GM21825 (cell line): ENCODE measurements around the gene MS4A10.

Source experiments
- ATAC-seq: cut with Tn5 transposase; IDR thresholded peaks from one replicate; pipeline ENCODE4 v1.9.1; 2021; ENCODE audit warnings: mild to moderate bottlenecking, moderate library complexity; ENCODE audit not compliant: unreplicated experiment

Gene MS4A10

DNA sequence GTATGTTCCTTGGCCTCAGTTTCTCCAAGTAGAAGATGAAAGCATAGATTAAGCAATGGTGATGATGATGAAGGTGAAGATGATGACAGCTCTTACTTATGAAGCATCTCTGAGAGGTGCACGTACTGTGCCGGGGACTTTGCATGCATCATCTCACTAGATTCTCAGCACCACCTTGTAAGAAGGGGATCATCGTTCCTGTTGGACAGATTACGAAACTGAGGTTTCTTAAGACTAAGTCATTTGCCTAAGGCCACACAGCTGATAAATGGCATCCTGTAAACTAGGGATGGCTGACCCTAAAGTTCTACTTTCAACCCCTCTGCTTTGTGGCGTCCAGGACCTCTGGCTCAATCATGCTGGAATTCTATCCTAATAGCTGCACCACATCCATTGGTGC, 19.8 kb upstream of the MS4A10 start:
- peak; percentile 19 for ATAC-seq

- ATAC-seq: no peak
Measured at GRCh38 chr11:60766547-60766946, 18.6 kb upstream of the MS4A10 start.

GRCh38 chr11:60767388-60767811, 17.7 kb upstream of the MS4A10 start:
- no peak for ATAC-seq

- no peak for ATAC-seq
Measured at GRCh38 chr11:60768202-60768601, 16.9 kb upstream of the MS4A10 start.

DNA sequence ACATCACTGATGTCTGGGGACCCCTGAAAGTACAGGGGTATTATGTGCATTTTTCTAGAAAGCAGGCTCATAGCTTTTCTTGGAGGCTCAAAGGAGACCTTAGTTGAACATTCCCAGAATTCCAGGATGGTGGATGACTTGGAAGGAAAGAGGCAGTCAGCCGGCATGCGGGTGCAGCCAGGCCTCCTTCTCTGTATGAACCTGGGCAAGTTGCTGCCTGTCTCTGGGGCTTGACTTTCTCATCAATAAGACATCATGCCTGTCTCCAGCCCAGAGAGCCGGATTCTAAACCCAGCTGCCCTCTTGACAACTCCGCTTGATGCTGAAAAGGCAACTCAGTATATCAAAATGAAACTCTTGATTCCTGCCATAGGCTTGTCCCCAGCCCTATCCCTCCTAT, 15.9 kb upstream of the MS4A10 start:
- no peak for ATAC-seq

- ATAC-seq: no peak
Measured at GRCh38 chr11:60769811-60770210, 15.3 kb upstream of the MS4A10 start.

GRCh38 chr11:60771146-60771545, 14.0 kb upstream of the MS4A10 start:
- no peak for ATAC-seq

- ATAC-seq: no peak
Measured at GRCh38 chr11:60771879-60772525, 13.1 kb upstream of the MS4A10 start.

- ATAC-seq: no peak
Measured at GRCh38 chr11:60772666-60773065, 12.5 kb upstream of the MS4A10 start.

- no peak for ATAC-seq
Measured at GRCh38 chr11:60774726-60775125, 10.4 kb upstream of the MS4A10 start.

DNA sequence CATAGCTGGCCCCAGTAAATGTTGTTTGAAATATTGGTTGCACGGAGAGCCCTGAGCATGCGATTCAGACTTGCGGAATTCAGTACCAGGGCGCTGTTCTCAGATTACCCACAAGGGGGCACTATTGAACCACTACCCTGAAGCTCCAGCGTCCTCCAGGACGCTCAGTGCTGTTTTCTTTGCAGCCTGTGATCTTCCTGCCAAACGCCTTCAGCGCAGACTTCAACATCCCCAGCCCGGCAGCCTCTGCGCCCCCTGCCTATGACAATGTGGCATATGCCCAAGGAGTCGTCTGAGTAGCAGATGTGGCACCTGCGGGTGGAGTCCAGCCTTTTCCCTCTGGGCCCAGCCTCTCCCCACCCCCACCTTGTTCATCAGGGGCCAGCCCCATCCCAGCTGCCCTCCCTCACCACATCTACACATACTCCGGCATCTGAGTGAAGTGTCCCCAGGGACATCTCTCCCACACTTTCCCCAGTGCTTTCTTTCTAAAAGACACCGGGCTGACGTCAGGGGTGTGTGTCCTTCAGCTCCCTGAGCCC, 9.6 kb upstream of the MS4A10 start:
- peak; percentile 88 for ATAC-seq

- no peak for ATAC-seq
Measured at GRCh38 chr11:60776167-60776566, 9.0 kb upstream of the MS4A10 start.

- no peak for ATAC-seq
Measured at GRCh38 chr11:60777106-60777505, 8.0 kb upstream of the MS4A10 start.

- no peak for ATAC-seq
Measured at GRCh38 chr11:60777572-60777971, 7.6 kb upstream of the MS4A10 start.

DNA sequence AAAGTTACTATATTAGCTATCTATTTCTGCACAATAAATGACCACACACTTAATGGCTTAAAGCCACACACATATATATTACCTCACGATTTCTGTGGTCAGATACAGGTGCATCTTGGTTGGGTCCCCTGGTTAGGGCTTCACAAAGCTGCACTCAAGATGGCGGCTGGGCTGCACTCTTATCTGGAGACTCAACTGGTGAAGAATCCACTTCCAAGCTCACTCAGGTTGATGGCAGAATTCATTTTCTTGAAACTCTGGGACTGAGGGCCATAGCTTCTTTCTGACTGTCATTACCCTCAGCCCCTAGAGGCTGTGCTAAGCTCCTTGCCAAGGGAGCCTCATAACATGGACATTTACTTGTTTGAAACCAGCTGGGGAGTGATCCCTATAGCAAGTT, 5.1 kb upstream of the MS4A10 start:
- ATAC-seq: no peak

- no peak for ATAC-seq
Measured at GRCh38 chr11:60780774-60781173, 4.4 kb upstream of the MS4A10 start.

GRCh38 chr11:60781286-60781980, 3.7 kb upstream of the MS4A10 start:
- ATAC-seq: no peak

GRCh38 chr11:60781981-60782316, 3.2 kb upstream of the MS4A10 start:
- ATAC-seq: no peak

DNA sequence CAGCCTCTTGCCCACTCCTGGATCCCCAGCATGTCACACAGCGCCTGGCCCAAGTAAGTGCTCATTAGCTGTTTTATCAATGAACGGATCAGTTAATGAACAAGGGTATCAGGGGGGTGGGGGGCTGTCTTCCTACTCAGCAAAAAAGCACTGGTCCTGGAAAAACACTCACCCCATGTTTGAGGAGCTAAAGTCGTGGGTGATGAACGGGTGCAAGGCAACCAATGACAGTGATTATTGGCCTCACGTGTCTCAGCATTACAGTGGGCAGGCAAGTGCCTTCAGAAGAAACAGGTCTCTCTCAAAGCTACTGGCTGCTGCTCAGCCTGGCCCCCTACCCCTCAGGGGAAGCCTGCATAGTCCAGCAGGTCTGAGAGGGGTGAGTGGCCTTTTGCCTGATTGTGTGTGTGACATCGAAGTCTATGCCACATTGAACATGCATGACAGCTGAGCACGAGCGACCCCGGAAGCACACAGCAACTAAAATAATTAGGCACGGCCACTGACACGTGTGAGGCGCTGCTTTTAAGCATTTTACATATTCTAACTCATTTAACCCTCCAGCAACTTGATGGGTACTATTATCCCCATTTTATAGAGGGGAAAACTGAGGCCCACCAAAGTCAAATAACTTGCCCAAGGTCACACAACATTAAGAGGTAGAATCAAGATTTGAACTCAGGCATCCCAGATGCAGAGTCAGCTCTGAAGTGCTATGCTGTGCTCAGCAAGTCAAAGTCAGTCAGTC, 2.6 kb upstream of the MS4A10 start:
- ATAC-seq: no peak

DNA sequence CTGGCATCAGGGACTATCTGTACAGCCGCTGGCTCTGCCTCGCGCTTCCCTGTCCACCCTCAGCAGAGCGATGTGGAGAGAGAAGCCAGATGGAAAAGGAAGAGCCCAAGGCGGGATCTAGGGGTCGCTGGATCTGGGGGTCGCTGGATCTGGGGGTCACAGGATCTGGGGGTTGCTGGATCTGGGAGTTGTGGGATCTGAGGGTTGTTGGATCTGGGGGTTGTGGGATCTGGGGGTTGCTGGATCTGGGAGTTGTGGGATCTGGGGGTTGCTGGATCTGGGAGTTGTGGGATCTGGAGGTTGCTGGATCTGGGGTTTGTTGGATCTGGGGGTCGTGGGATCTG, 2.0 kb upstream of the MS4A10 start:
- no peak for ATAC-seq

GRCh38 chr11:60783911-60784310, 1.2 kb upstream of the MS4A10 start:
- no peak for ATAC-seq

DNA sequence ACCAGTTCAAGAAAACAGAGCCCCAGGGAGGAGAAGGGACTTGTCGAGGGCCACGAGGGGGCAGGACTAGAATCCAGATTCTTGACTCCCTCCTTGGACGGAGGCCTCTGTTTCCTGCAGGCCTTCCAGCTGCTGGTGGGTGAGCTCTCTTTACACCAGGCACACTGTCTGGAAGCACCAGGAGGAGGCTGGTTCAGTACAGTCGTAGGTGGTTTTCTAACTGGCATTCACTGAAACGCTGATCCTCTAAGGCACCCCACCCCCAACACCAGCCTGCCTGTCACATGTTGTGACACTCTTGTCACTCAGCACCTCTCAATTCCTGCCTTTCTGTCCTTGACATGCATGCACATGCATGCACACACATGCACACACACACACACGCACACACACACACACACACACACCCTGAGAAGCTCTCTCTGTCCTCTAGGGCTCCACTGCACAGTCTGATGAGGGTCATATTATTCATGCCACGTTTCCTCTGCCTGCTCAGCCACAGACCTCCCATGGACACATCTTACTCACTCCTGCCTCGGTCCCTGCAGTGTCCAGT, 751 bp downstream of the MS4A10 start:
- no peak for ATAC-seq
